WTC11 (cell line): ENCODE measurements around the gene IL9.

Experiments used
- ELF4 ChIP-seq: sonication (generic); formaldehyde crosslinking; IDR thresholded peaks from 2 replicates; pipeline ENCODE4 v1.8.1; 2022; ENCODE audit warnings: low read depth, mild to moderate bottlenecking, moderate library complexity, missing genetic modification reagents
- ETV6 ChIP-seq: sonication (generic); formaldehyde crosslinking; IDR thresholded peaks from 2 replicates; pipeline ENCODE4 v1.8.1; 2022; ENCODE audit warnings: mild to moderate bottlenecking, missing genetic modification reagents
- FOXP1 ChIP-seq: sonication (generic); formaldehyde crosslinking; IDR thresholded peaks from 2 replicates; pipeline ENCODE4 v1.8.0; 2022; ENCODE audit warnings: missing genetic modification reagents, mild to moderate bottlenecking, moderate library complexity, borderline replicate concordance
- GABPB1 ChIP-seq: sonication (generic); formaldehyde crosslinking; IDR thresholded peaks from 2 replicates; pipeline ENCODE4 v1.8.1; 2023; ENCODE audit warnings: mild to moderate bottlenecking, missing genetic modification reagents
- NFYB ChIP-seq: sonication (generic); formaldehyde crosslinking; conservative IDR thresholded peaks from 2 replicates; pipeline ENCODE4 v1.8.0; 2022; ENCODE audit warnings: low read depth, missing genetic modification reagents
- SMAD3 ChIP-seq: sonication (generic); formaldehyde crosslinking; IDR thresholded peaks from 2 replicates; pipeline ENCODE4 v1.8.0; 2022; ENCODE audit warnings: missing genetic modification reagents, mild to moderate bottlenecking, borderline replicate concordance
- ZNF671 ChIP-seq: fragments of 250-450 bp; sonication (Bioruptor Pico); IDR thresholded peaks from 2 replicates; pipeline ENCODE4 v1.8.0; 2021; ENCODE audit warnings: mild to moderate bottlenecking
- TF ChIP-seq, protein P1 (sequence below): fragments of 200-600 bp; IDR thresholded peaks from 2 replicates; pipeline ENCODE4 v1.8.0; 2022; ENCODE audit warnings: antibody characterized with exemption
- TF ChIP-seq, protein P2 (sequence below): sonication (generic); formaldehyde crosslinking; IDR thresholded peaks from 2 replicates; pipeline ENCODE4 v1.8.0; 2023; ENCODE audit warnings: mild to moderate bottlenecking, missing genetic modification reagents
- TF ChIP-seq, protein P3 (sequence below): sonication (generic); formaldehyde crosslinking; IDR thresholded peaks from 2 replicates; pipeline ENCODE4 v1.8.0; 2022; ENCODE audit warnings: mild to moderate bottlenecking, missing genetic modification reagents

DNA sequence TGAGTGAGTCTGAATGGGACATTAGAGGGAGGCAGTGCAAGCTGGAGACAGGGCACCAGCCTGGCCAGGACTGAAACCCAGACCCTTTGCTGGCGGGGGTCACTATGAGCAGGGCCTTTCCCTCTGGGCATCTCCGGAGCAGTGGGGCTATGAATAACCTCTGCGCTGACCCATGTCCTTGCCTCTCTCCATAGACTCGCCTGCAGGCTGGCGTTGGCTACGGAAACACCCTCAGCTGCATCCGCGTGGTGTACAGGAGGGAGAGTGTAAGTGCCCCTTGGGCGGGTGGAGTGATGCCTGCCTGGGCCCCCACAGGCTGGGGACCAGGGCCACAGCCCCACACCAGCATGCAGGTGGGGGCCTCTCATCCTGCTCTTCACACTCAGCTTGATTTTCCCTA, 45.4 kb downstream of the IL9 start:
- no peak for TF ChIP-seq SMAD3 (CRISPR knock-in tag)
- TF ChIP-seq, protein P1, sequence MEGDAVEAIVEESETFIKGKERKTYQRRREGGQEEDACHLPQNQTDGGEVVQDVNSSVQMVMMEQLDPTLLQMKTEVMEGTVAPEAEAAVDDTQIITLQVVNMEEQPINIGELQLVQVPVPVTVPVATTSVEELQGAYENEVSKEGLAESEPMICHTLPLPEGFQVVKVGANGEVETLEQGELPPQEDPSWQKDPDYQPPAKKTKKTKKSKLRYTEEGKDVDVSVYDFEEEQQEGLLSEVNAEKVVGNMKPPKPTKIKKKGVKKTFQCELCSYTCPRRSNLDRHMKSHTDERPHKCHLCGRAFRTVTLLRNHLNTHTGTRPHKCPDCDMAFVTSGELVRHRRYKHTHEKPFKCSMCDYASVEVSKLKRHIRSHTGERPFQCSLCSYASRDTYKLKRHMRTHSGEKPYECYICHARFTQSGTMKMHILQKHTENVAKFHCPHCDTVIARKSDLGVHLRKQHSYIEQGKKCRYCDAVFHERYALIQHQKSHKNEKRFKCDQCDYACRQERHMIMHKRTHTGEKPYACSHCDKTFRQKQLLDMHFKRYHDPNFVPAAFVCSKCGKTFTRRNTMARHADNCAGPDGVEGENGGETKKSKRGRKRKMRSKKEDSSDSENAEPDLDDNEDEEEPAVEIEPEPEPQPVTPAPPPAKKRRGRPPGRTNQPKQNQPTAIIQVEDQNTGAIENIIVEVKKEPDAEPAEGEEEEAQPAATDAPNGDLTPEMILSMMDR, result no peak
- TF ChIP-seq GABPB1, result no peak
- TF ChIP-seq, protein P2, sequence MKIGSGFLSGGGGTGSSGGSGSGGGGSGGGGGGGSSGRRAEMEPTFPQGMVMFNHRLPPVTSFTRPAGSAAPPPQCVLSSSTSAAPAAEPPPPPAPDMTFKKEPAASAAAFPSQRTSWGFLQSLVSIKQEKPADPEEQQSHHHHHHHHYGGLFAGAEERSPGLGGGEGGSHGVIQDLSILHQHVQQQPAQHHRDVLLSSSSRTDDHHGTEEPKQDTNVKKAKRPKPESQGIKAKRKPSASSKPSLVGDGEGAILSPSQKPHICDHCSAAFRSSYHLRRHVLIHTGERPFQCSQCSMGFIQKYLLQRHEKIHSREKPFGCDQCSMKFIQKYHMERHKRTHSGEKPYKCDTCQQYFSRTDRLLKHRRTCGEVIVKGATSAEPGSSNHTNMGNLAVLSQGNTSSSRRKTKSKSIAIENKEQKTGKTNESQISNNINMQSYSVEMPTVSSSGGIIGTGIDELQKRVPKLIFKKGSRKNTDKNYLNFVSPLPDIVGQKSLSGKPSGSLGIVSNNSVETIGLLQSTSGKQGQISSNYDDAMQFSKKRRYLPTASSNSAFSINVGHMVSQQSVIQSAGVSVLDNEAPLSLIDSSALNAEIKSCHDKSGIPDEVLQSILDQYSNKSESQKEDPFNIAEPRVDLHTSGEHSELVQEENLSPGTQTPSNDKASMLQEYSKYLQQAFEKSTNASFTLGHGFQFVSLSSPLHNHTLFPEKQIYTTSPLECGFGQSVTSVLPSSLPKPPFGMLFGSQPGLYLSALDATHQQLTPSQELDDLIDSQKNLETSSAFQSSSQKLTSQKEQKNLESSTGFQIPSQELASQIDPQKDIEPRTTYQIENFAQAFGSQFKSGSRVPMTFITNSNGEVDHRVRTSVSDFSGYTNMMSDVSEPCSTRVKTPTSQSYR (CRISPR knock-in tag), result no peak
- TF ChIP-seq ETV6 (CRISPR knock-in tag), result no peak
- no peak for TF ChIP-seq ELF4 (CRISPR knock-in tag)
- TF ChIP-seq NFYB (CRISPR knock-in tag), result no peak
- TF ChIP-seq FOXP1 (CRISPR knock-in tag), result no peak
- no peak for TF ChIP-seq ZNF671 (CRISPR knock-in tag)
- TF ChIP-seq, protein P3, sequence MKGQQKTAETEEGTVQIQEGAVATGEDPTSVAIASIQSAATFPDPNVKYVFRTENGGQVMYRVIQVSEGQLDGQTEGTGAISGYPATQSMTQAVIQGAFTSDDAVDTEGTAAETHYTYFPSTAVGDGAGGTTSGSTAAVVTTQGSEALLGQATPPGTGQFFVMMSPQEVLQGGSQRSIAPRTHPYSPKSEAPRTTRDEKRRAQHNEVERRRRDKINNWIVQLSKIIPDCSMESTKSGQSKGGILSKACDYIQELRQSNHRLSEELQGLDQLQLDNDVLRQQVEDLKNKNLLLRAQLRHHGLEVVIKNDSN (CRISPR knock-in tag), result no peak
